GM12878 (cell line): ENCODE results near the gene KIFAP3. TPM values are rescaled to one million over a fixed set of nuclear protein-coding genes. Genes with fewer than 3 reads are reported as not detected.

Experiments
- ATAC-seq: fragments of 200-7000 bp; cut with Tn5 transposase; 3 replicates; pipeline ENCODE4 v1.9.1; 2020; ENCODE audit warnings: mild to moderate bottlenecking, moderate library complexity
- BruUV-seq: library from RNA; stranded (reverse); fragments of 400-500 nt; replicated peaks from 2 replicates; lab custom pipeline; 2021; lab: Mats Ljungman, UMichigan
- CTCF ChIA-PET: fragments of 300-600 bp; sonication (Branson Sonifier 250); formaldehyde crosslinking; extraction: SDS; loops from one replicate; lab custom pipeline; 2021; ENCODE audit warnings: inconsistent platforms; lab: Yijun Ruan, JAX
- POLR2A ChIA-PET: fragments of 350-600 bp; formaldehyde crosslinking; extraction: SDS; loops from one replicate; lab custom pipeline; 2021; ENCODE audit warnings: inconsistent platforms; lab: Charles Lee
- RAD21 ChIA-PET: fragments of 300-600 bp; sonication (Branson Sonifier 250); formaldehyde crosslinking; loops from one replicate; lab custom pipeline; 2023; ENCODE audit warnings: antibody characterized with exemption; ENCODE audit not compliant: unreplicated experiment; lab: Charles Lee
- SMC1A ChIA-PET: fragments of 300-600 bp; sonication (Branson Sonifier 250); formaldehyde crosslinking; loops from one replicate; lab custom pipeline; 2023; ENCODE audit not compliant: unreplicated experiment, uncharacterized antibody; lab: Charles Lee
- DNase-seq: peaks from one replicate; pipeline ENCODE4 v3.0.0-alpha.2; 2011; ENCODE audit warnings: low read depth, low spot score
- FAIRE-seq: peaks from 3 replicates; lab custom pipeline; 2011; peaks lifted over from hg19 to GRCh38; lab: Jason Lieb, UNC
- H2AFZ ChIP-seq: 2 replicates; pipeline ENCODE4 v1.6.0; 2011; ENCODE audit warnings: low read depth, low read length, control low read depth; ENCODE audit not compliant: control insufficient read depth
- H3K27ac ChIP-seq: 2 replicates; pipeline ENCODE4 v1.5.1; 2011; ENCODE audit warnings: control low read depth; ENCODE audit not compliant: control insufficient read depth, insufficient read depth
- H3K27me3 ChIP-seq, 2 experiments: replicated peaks in 1 of 2; 2 replicates each; pipeline versions ENCODE4 v1.6.0 to v1.6.1; 2011; ENCODE audit warnings: low read length in 1 of 2; ENCODE audit not compliant: control insufficient read depth in 2 of 2, insufficient read depth in 2 of 2
- H3K36me3 ChIP-seq, 2 experiments: 2 replicates each; pipeline ENCODE4 v1.5.1; 2011; ENCODE audit warnings: low read length in 1 of 2; ENCODE audit not compliant: control insufficient read depth in 2 of 2, insufficient read depth in 2 of 2
- H3K4me1 ChIP-seq: 2 replicates; pipeline ENCODE4 v1.6.1; 2011; ENCODE audit warnings: mild to moderate bottlenecking, low read length, moderate library complexity, mixed read lengths; ENCODE audit not compliant: control insufficient read depth, insufficient read depth
- H3K4me2 ChIP-seq: 2 replicates; pipeline ENCODE4 v1.6.0; 2011; ENCODE audit warnings: control low read depth; ENCODE audit not compliant: control insufficient read depth, insufficient read depth
- H3K4me3 ChIP-seq: fragments of 200-600 bp; sonication (generic); 2 replicates; pipeline ENCODE4 v1.5.1; 2016
- H3K79me2 ChIP-seq: 2 replicates; pipeline ENCODE4 v1.6.0; 2011; ENCODE audit warnings: low read length; ENCODE audit not compliant: control insufficient read depth, insufficient read depth
- H3K9ac ChIP-seq: 2 replicates; pipeline ENCODE4 v1.8.0; 2011; ENCODE audit warnings: low read length, control low read depth, mixed read lengths; ENCODE audit not compliant: control insufficient read depth, insufficient read depth
- H3K9me3 ChIP-seq: replicated peaks from 3 replicates; pipeline ENCODE4 v1.5.1; 2011; ENCODE audit warnings: mild to moderate bottlenecking, low read length; ENCODE audit not compliant: control insufficient read depth, insufficient read depth
- H4K20me1 ChIP-seq: 2 replicates; pipeline ENCODE4 v1.6.0; 2011; ENCODE audit not compliant: control insufficient read depth, insufficient read depth
- BMI1 ChIP-seq: fragments of 450-650 bp; IDR thresholded peaks from 2 replicates; pipeline ENCODE4 v1.6.1; 2016; ENCODE audit warnings: mild to moderate bottlenecking, moderate library complexity, borderline replicate concordance
- CHD2 ChIP-seq: IDR thresholded peaks from 2 replicates; pipeline ENCODE4 v1.6.1; 2011; ENCODE audit warnings: low read depth, low read length, improper control_type of control experiment, borderline replicate concordance
- CREB1 ChIP-seq: IDR thresholded peaks from 2 replicates; pipeline ENCODE4 v1.6.1; 2012; ENCODE audit warnings: low read depth, mild to moderate bottlenecking, inconsistent platforms
- FOXK2 ChIP-seq: fragments of 450-650 bp; IDR thresholded peaks from 2 replicates; pipeline ENCODE4 v1.6.1; 2017; ENCODE audit warnings: mild to moderate bottlenecking, moderate library complexity
- GATAD2B ChIP-seq: fragments of 450-650 bp; conservative IDR thresholded peaks from 2 replicates; pipeline ENCODE4 v1.6.1; 2017; ENCODE audit warnings: low read depth, mild to moderate bottlenecking, moderate library complexity
- IRF4 ChIP-seq: IDR thresholded peaks from 2 replicates; pipeline ENCODE4 v1.6.1; 2011; ENCODE audit warnings: low read depth, low read length
- MTA3 ChIP-seq: IDR thresholded peaks from 2 replicates; pipeline ENCODE4 v1.6.1; 2012; ENCODE audit warnings: low read length, inconsistent platforms, borderline replicate concordance
- MYC ChIP-seq: IDR thresholded peaks from 2 replicates; pipeline ENCODE4 v1.6.1; 2011; ENCODE audit warnings: mild to moderate bottlenecking, low read length, moderate library complexity, inconsistent platforms; ENCODE audit not compliant: insufficient read depth, insufficient replicate concordance, insufficient read length, severe bottlenecking
- SKIL ChIP-seq: fragments of 450-650 bp; IDR thresholded peaks from 2 replicates; pipeline ENCODE4 v1.6.1; 2017; ENCODE audit warnings: mild to moderate bottlenecking, low read depth, inconsistent platforms; ENCODE audit not compliant: poor library complexity, severe bottlenecking
- SMAD5 ChIP-seq: IDR thresholded peaks from 2 replicates; pipeline ENCODE4 v1.6.1; 2016; ENCODE audit warnings: antibody characterized with exemption, low read depth
- SUPT20H ChIP-seq: IDR thresholded peaks from 2 replicates; pipeline ENCODE4 v1.6.1; 2011; ENCODE audit warnings: low read depth, mild to moderate bottlenecking, low read length, moderate library complexity, borderline replicate concordance; ENCODE audit not compliant: control insufficient read depth
- TBL1XR1 ChIP-seq: IDR thresholded peaks from 2 replicates; pipeline ENCODE4 v1.6.1; 2012; ENCODE audit warnings: low read depth, low read length, improper control_type of control experiment
- ZNF687 ChIP-seq: fragments of 450-650 bp; IDR thresholded peaks from 2 replicates; pipeline ENCODE4 v1.6.1; 2017; ENCODE audit warnings: mild to moderate bottlenecking, moderate library complexity
- WGBS: methylation state at CpG from one replicate; pipeline ENCODE4 v1.1.6; 2016; ENCODE audit warnings: low lambda C conversion rate; ENCODE audit not compliant: insufficient replicate concordance, insufficient coverage; ENCODE audit errors: missing lambda C conversion rate; 5-methylcytosine and 5-hydroxymethylcytosine counted together
- in situ Hi-C: fragments of 300-500 bp; cut with MboI; formaldehyde crosslinking; loops from 9 replicates; pipeline ENCODE4 v1.14.3; 2018; ENCODE audit warnings: mixed read lengths
- intact Hi-C: fragments of 100-400 bp; cut with micrococcal nuclease; formaldehyde crosslinking; loops from one replicate; pipeline ENCODE4 v1.14.2; 2022; ENCODE audit not compliant: unreplicated experiment
- polyA plus RNA-seq, 11 experiments: library from polyadenylated mRNA; depleted of rRNA in 4 of 11; unstranded in 6 of 11; stranded (reverse) in 5 of 11; fragments of >200 nt; fragmentation: Nextera tagmentation in 4 of 11; fragmentation: Illumina TruSeq in 1 of 11; extraction: Ambion mirVana in 4 of 11; extraction: Trizol in 1 of 11; gene quantifications; 1 replicate in 1 of 11; 2 replicates in 10 of 11; pipeline versions ENCODE4 v1.2.1 to v1.2.3, GENCODE V29; 2011 to 2016; ENCODE audit warnings: inconsistent platforms in 2 of 11, missing spikeins in 2 of 11, low read depth in 1 of 11
- total RNA-seq, 4 experiments: library from RNA; depleted of rRNA in 3 of 4; stranded (reverse); fragments of >200 nt in 3 of 4; fragmentation: Illumina TruSeq in 1 of 4; extraction: Trizol in 1 of 4; gene quantifications; 2 replicates each; pipeline versions ENCODE4 v1.2.1 to v1.2.3, GENCODE V29; 2013 to 2021
- TF ChIP-seq, protein P1 (sequence below), 3 experiments: IDR thresholded peaks in 2 of 3; conservative IDR thresholded peaks in 1 of 3; 2 replicates each; pipeline ENCODE4 v1.5.1; 2011; ENCODE audit warnings: low read depth in 3 of 3, low read length in 3 of 3, mild to moderate bottlenecking in 3 of 3, control low read depth in 2 of 3, moderate library complexity in 2 of 3, inconsistent platforms in 1 of 3, mixed read lengths in 1 of 3; ENCODE audit not compliant: control insufficient read depth in 2 of 3, insufficient read depth in 1 of 3; ENCODE audit errors: extremely low read depth in 1 of 3

The KIFAP3 gene
- total and polyA plus RNA-seq, 10 of the 15 experiments (the other 5 are each of a cell fraction or from before 2014, with no cell fraction given) = 13.7 to 100 (median 18.9) TPM

- TF ChIP-seq, protein P1, sequence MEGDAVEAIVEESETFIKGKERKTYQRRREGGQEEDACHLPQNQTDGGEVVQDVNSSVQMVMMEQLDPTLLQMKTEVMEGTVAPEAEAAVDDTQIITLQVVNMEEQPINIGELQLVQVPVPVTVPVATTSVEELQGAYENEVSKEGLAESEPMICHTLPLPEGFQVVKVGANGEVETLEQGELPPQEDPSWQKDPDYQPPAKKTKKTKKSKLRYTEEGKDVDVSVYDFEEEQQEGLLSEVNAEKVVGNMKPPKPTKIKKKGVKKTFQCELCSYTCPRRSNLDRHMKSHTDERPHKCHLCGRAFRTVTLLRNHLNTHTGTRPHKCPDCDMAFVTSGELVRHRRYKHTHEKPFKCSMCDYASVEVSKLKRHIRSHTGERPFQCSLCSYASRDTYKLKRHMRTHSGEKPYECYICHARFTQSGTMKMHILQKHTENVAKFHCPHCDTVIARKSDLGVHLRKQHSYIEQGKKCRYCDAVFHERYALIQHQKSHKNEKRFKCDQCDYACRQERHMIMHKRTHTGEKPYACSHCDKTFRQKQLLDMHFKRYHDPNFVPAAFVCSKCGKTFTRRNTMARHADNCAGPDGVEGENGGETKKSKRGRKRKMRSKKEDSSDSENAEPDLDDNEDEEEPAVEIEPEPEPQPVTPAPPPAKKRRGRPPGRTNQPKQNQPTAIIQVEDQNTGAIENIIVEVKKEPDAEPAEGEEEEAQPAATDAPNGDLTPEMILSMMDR (IDR thresholded peaks at IDR 0.05 in 2 of 3, conservative IDR thresholded peaks at IDR 0.05 in 1 of 3; ENCODE audit: control insufficient read depth in 2 of 3, extremely low read depth in 1 of 3, insufficient read depth in 1 of 3, low read depth in 3 of 3, low read length in 3 of 3) = peak; percentile 13 to 46 (median 25); a peak in 3 of 6 replicates
- TF ChIP-seq ZNF687 (no peak), TBL1XR1 (no peak), FOXK2 (no peak), MTA3 (no peak)
These were observed 64.1 kb downstream of the KIFAP3 start (continued) for GRCh38 chr1:170010443-170010842.

DNA sequence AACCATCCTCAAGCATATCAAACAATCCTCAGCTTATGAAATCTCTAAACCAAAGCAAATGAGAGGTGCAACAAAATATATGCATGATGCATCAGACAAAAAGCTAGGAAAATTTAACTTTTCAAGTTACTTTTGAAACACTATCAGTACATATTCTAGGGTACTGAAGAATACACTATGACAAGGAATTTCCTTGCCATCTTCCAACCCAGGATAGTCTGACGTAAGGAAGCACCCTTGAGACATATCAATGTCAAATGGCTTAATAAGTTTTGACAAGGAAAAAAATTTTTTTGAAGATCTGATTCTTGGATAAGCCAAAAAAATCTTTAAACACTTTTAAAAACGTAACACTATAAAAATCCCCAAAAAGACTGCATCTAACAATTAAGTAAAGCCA, 64.9 kb downstream of the KIFAP3 start:
- H3K79me2 ChIP-seq = no peaks in the 10 kb centered on the region
- no peaks in the 10 kb centered on the region for H4K20me1 ChIP-seq
- ChIA-PET RAD21 (interaction anchor here (0.6 to 2.1 kb wide), 2 partner anchors 14 to 129 kb away, joined by 3 to 4 read pairs; no protein-coding TSS in a partner anchor), CTCF (interaction anchor here (0.7 to 3.4 kb wide), 7 partner anchors 11 to 755 kb away, joined by 3 to 19 read pairs (median 4); partner anchors contain the start of gene KIFAP3), SMC1A (interaction anchor here (1.5 to 2.4 kb wide), 3 partner anchors 12 to 755 kb away, joined by 4 to 11 read pairs (median 6); no protein-coding TSS in a partner anchor), POLR2A (interaction anchor here (1.1 kb wide), 1 partner anchor 58 kb away, joined by 3 read pairs; no protein-coding TSS in a partner anchor)
- intact Hi-C loops (no loop called here), in situ Hi-C loops (no loop called here)
- no peak overlapping the region for H3K4me2 ChIP-seq
- no peak for ATAC-seq
- WGBS = 97% methylated on average over 2 of the region's 2 CpGs
- FAIRE-seq = no peak
- no peak overlapping the region for H2AFZ ChIP-seq
- H3K9ac ChIP-seq = no peak overlapping the region
- H3K27me3 ChIP-seq = no peaks in the 10 kb centered on the region
- no peak for DNase-seq
- no peak overlapping the region for H3K27ac ChIP-seq
- H3K4me3 ChIP-seq = no peak overlapping the region
- no peaks in the 10 kb centered on the region for H3K4me1 ChIP-seq
- H3K36me3 ChIP-seq = no peaks in the 10 kb centered on the region; a peak in 1 of 4 replicates
- no TSS peak for BruUV-seq
- no peaks in the 10 kb centered on the region; the same call in 2 of the 3 replicates for H3K9me3 ChIP-seq
- TF ChIP-seq CREB1 = no peak
- no peak for TF ChIP-seq SUPT20H
- no peak for TF ChIP-seq SMAD5
- TF ChIP-seq MYC = no peak
- no peak for TF ChIP-seq GATAD2B
- no peak for TF ChIP-seq IRF4
- no peak for TF ChIP-seq SKIL
- no peak for TF ChIP-seq BMI1
- TF ChIP-seq CHD2 = no peak
